ENCODE data around the gene GUK1.

- TF ChIP-seq CTCF (IDR thresholded peaks at IDR 0.05), result no peak
- TF ChIP-seq POLR2AphosphoS5 (IDR thresholded peaks at IDR 0.05), result peak; percentile 22 to 34
- TF ChIP-seq POLR2A (IDR thresholded peaks at IDR 0.05; ENCODE audit: low read depth), result no peak
Measured at GRCh38 chr1:228162286-228163006, 22.4 kb downstream of the GUK1 start.

Data from esophagus muscularis mucosa (tissue), 3 donors.